Thyroid gland (tissue), 4 donors: ENCODE measurements around the gene INPP5A. TPM values are rescaled to one million over a fixed set of nuclear protein-coding genes. Genes with fewer than 3 reads are reported as not detected.

Experiments
- DNase-seq, 2 donors: peaks; one replicate each; pipeline ENCODE4 v3.0.0-alpha.2; 2019
- H3K27ac ChIP-seq, 3 donors: fragments of 200-600 bp; sonication (generic); 1 replicate in 2 of 3; 2 replicates in 1 of 3; pipeline ENCODE4 v1.5.1; 2016 to 2019; ENCODE audit warnings: mild to moderate bottlenecking in 1 of 3, moderate library complexity in 1 of 3
- H3K27me3 ChIP-seq: fragments of 200-600 bp; sonication (generic); one replicate; pipeline ENCODE4 v1.5.1; 2019
- H3K36me3 ChIP-seq, 2 donors: fragments of 200-600 bp; sonication (generic); one replicate each; pipeline ENCODE4 v1.5.1; 2016 to 2019
- H3K4me1 ChIP-seq, 2 donors: fragments of 200-600 bp; sonication (generic); one replicate each; pipeline ENCODE4 v1.5.1; 2017 to 2019
- H3K4me3 ChIP-seq, 3 donors: fragments of 200-600 bp; sonication (generic); replicated peaks in 1 of 3; 1 replicate in 2 of 3; 2 replicates in 1 of 3; pipeline ENCODE4 v1.5.1; 2016; ENCODE audit warnings: mild to moderate bottlenecking in 1 of 3
- H3K9me3 ChIP-seq: fragments of 200-600 bp; sonication (generic); one replicate; pipeline ENCODE4 v1.5.1; 2017
- POLR2A ChIP-seq, 2 donors: fragments of 450-650 bp; IDR thresholded peaks; one replicate each; pipeline ENCODE4 v1.6.1; 2017; ENCODE audit warnings: antibody characterized with exemption in 2 of 2, mild to moderate bottlenecking in 2 of 2, moderate library complexity in 1 of 2
- WGBS, 2 donors: methylation state at CpG; one replicate each; pipeline ENCODE4 v1.1.5; 2017; 5-methylcytosine and 5-hydroxymethylcytosine counted together
- intact Hi-C: fragments of 100-400 bp; cut with DNase I; formaldehyde crosslinking; loops from one replicate; pipeline ENCODE4 v1.15.1; 2023
- total RNA-seq, 4 donors: library from RNA; depleted of rRNA; stranded (reverse); fragments of >200 nt; gene quantifications; one replicate each; pipeline ENCODE4 v1.2.3, GENCODE V29; 2016
- TF ChIP-seq, protein P1 (sequence below), 6 experiments: fragments of 200-600 bp in 3 of 6; fragments of 450-650 bp in 3 of 6; sonication (generic) in 3 of 6; IDR thresholded peaks; one replicate each; pipeline ENCODE4 v1.5.1; 2016 to 2019; ENCODE audit warnings: antibody characterized with exemption in 6 of 6, mild to moderate bottlenecking in 2 of 6, inconsistent platforms in 1 of 6, moderate library complexity in 1 of 6

Gene INPP5A
- total RNA-seq, 4 donors from 2014 or later: 30.4 to 75.8 (median 41.1) TPM

DNA sequence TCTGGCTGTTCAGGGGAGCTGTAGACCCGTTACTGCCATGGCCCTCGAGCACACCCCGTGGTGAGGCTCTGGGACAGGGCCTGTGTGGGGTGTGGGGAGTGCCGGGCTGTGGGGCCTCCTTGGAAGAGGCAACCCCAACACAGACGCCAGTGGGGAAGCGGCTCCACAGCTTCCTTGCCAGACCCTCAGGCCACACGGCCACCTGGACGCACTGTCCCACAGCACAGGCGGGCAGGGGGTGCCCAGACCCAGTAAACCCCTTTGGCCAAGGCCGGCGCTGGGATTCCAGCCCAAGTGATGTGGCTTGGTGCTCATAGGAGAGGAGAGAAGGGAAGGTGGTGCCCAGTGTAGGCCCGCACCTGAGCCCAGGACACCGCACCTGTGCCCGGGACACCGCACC is 261.3 kb downstream of the INPP5A start:
- WGBS, 2 donors: 89 to 100% methylated on average over 3 to 10 of the region's 15 CpGs
- Histone ChIP-seq H3K36me3 (no peaks in the 10 kb centered on the region), H3K4me1 (no peaks in the 10 kb centered on the region), H3K4me3 (no peak overlapping the region), H3K27ac (no peak overlapping the region), H3K27me3 (no peaks in the 10 kb centered on the region), H3K9me3 (no peaks in the 10 kb centered on the region)
- intact Hi-C loops: no loop called here
- no peak for DNase-seq
- TF ChIP-seq POLR2A (IDR thresholded peaks at IDR 0.05): no peak
- TF ChIP-seq, protein P1, sequence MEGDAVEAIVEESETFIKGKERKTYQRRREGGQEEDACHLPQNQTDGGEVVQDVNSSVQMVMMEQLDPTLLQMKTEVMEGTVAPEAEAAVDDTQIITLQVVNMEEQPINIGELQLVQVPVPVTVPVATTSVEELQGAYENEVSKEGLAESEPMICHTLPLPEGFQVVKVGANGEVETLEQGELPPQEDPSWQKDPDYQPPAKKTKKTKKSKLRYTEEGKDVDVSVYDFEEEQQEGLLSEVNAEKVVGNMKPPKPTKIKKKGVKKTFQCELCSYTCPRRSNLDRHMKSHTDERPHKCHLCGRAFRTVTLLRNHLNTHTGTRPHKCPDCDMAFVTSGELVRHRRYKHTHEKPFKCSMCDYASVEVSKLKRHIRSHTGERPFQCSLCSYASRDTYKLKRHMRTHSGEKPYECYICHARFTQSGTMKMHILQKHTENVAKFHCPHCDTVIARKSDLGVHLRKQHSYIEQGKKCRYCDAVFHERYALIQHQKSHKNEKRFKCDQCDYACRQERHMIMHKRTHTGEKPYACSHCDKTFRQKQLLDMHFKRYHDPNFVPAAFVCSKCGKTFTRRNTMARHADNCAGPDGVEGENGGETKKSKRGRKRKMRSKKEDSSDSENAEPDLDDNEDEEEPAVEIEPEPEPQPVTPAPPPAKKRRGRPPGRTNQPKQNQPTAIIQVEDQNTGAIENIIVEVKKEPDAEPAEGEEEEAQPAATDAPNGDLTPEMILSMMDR (IDR thresholded peaks at IDR 0.05): no peak

DNA sequence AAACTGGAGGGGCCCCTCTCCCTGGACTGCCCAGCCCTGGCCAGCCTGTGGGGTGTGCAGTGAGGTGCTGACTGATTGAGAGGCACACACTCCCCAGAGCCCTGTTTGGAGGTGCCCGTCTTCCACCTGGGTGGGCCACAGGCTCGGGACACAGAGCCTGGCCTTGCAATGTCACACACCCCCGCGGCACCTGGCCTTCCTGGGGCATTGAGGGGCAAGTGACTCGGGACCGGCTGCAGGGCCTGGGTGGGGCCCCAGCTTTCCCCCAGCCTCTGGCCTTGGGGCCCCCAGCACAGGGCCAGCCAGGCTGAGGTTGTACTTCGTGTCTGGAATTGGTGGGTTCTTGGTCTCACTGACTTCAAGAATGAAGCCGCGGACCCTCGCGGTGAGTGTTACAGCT is 262.3 kb downstream of the INPP5A start:
- WGBS, 2 donors: 75 to 95% methylated on average over 6 to 9 of the region's 11 CpGs
- intact Hi-C loops: no loop called here
- DNase-seq: no peak
- Histone ChIP-seq H3K4me3 (no peak overlapping the region), H3K4me1 (no peaks in the 10 kb centered on the region), H3K9me3 (no peaks in the 10 kb centered on the region), H3K27me3 (no peaks in the 10 kb centered on the region), H3K27ac (no peak overlapping the region), H3K36me3 (no peaks in the 10 kb centered on the region)
- no peak for TF ChIP-seq POLR2A (IDR thresholded peaks at IDR 0.05)
- TF ChIP-seq, protein P1 (IDR thresholded peaks at IDR 0.05): no peak

DNA sequence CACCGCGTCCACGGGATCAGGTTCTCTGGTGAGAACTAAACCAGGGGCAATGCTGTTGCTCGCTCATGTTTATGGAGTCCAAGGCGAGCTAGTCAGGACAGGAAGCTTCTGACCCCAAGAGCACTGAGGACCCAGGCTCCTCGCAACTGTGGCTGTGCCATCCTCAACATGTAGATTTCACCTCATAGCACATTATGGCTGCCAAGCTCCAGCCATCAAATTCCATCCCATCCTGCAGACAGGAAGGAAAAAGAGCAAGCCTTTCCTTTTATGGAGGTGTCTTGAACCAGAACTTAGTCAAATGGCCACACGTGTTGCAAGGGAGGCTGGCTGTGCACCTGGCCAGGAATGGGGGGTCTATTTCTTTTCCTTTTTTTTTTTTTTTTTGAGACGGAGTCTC is 264.5 kb downstream of the INPP5A start:
- intact Hi-C loops: no loop called here
- TF ChIP-seq, protein P1 (IDR thresholded peaks at IDR 0.05): no peak
- TF ChIP-seq POLR2A (IDR thresholded peaks at IDR 0.05): no peak
- 84 to 92% methylated on average over 8 of the region's 8 CpGs for WGBS, 2 donors

DNA sequence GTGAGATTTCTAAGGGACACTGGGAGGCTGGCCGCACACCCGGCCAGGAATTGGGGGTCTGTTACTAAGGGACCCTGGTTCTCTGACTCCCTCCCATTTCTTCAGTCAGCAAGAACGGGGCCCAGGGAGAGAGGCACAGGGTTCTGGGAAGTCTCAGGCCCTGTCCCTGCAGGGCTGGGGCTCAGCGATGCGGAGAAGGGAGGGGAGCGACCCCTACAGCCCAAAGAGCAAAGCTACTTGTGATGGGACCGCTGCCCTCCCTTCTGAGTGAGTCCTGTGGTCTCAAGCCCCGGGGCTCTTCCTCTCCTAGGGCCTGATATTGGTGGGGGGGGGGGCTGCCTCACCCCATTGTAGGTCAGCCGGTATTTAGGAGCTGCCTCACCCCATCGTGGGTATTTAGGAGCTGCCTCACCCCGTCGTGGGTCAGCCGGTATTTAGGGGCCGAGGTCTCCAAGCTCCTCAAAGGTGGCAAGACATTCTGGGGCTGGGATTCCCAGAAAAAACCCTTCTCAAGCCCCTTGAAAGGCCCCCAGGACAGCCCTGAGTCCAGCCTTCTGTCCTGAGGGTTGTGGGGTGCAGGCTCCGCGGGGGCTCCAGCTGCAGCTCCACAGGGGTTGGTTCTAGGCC is 265.2 kb downstream of the INPP5A start:
- H3K36me3 ChIP-seq: no peaks in the 10 kb centered on the region
- intact Hi-C loops: no loop called here
- TF ChIP-seq, protein P1 (IDR thresholded peaks at IDR 0.05): no peak
- no peak for TF ChIP-seq POLR2A (IDR thresholded peaks at IDR 0.05)
- H3K27ac ChIP-seq: no peak overlapping the region
- H3K4me1 ChIP-seq: no peaks in the 10 kb centered on the region
- no peak for DNase-seq
- no peaks in the 10 kb centered on the region for H3K27me3 ChIP-seq
- 78% methylated on average over 16 of the region's 16 CpGs; no CpG with 5 or more reads in 1 of the 2 donors for WGBS, 2 donors
- no peaks in the 10 kb centered on the region for H3K9me3 ChIP-seq
- no peak overlapping the region for H3K4me3 ChIP-seq

More for the DNA sequence above, 264.5 kb downstream of the INPP5A start:
- Histone ChIP-seq H3K36me3 (no peaks in the 10 kb centered on the region), H3K9me3 (no peaks in the 10 kb centered on the region), H3K4me3 (no peak overlapping the region), H3K4me1 (no peaks in the 10 kb centered on the region), H3K27ac (no peak overlapping the region), H3K27me3 (no peaks in the 10 kb centered on the region)
- DNase-seq: no peak

DNA sequence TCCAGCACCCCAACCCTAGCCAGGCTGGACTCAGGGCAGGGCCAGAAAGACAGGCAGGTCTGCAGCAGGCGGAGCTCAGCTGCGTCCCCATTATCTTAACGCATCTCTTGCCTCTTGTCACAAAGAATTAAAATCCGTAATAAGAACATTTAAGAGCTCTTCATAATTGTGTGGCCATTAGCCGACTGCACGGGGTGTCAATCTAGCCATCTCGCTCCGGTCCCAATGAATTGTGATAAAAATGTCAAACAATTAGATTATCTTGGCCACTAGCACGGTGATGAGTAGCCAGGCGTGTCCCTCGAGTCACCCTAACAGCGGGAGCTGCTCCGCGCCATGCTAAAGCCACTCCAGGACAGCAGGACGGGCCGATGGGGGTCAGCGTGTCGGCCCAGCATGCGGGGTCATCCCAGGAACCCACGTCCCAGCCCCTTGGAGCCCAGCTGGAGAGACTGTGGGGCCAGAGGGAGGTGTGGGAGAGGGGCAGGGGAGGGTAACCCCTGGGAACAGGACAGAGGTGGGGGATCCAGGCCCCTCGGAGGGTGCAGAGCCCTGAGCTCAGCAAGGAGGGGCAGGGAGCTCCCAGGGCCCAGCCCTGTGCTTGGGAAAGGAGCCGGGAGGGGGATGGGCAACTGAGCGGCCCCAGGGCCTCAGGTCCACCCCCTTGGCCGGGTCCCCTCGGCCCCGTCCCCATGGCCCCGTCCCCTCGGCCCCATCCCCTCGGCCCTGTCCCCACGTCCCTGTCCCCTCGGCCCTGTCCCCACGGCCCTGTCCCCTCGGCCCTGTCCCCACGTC is 266.0 kb downstream of the INPP5A start:
- DNase-seq: no peak
- TF ChIP-seq, protein P1 (IDR thresholded peaks at IDR 0.05): no peak
- no peak for TF ChIP-seq POLR2A (IDR thresholded peaks at IDR 0.05)
- no peaks in the 10 kb centered on the region for H3K4me1 ChIP-seq
- H3K27ac ChIP-seq: no peak overlapping the region
- H3K36me3 ChIP-seq: no peaks in the 10 kb centered on the region
- H3K4me3 ChIP-seq: no peak overlapping the region
- WGBS, 2 donors: 80 to 90% methylated on average over 30 to 31 of the region's 34 CpGs
- no peaks in the 10 kb centered on the region for H3K27me3 ChIP-seq
- no peaks in the 10 kb centered on the region for H3K9me3 ChIP-seq
- intact Hi-C loops: no loop called here
